Smooth muscle cell (in vitro differentiated cells): Measurements from ENCODE around the gene APOC3. TPM values are rescaled to one million over a fixed set of nuclear protein-coding genes. Genes with fewer than 3 reads are reported as not detected.

Experiments
- DNase-seq: peaks from one replicate; lab custom pipeline; 2025; ENCODE audit not compliant: unreplicated experiment; lab: John Stamatoyannopoulos, UW
- H2AFZ ChIP-seq: fragments of 200-600 bp; sonication (generic); 2 replicates; pipeline ENCODE4 v1.6.0; 2016; ENCODE audit warnings: antibody characterized with exemption, low read depth, mild to moderate bottlenecking
- H3F3A ChIP-seq: fragments of 200-600 bp; sonication (generic); 2 replicates; pipeline ENCODE4 v1.6.0; 2017; ENCODE audit warnings: antibody characterized with exemption, low read depth
- H3K27ac ChIP-seq: fragments of 200-600 bp; sonication (generic); 2 replicates; pipeline ENCODE4 v1.5.1; 2016; ENCODE audit warnings: low read depth, mild to moderate bottlenecking
- H3K27me3 ChIP-seq: fragments of 200-600 bp; sonication (generic); 2 replicates; pipeline ENCODE4 v1.6.1; 2016; ENCODE audit warnings: low read depth, mild to moderate bottlenecking
- H3K36me3 ChIP-seq: fragments of 200-600 bp; sonication (generic); 2 replicates; pipeline ENCODE4 v1.5.1; 2016; ENCODE audit warnings: low read depth
- H3K4me1 ChIP-seq: fragments of 200-600 bp; sonication (generic); 2 replicates; pipeline ENCODE4 v1.5.1; 2016; ENCODE audit warnings: low read depth
- H3K4me2 ChIP-seq: fragments of 200-600 bp; sonication (generic); 2 replicates; pipeline ENCODE4 v1.6.0; 2016; ENCODE audit warnings: mild to moderate bottlenecking
- H3K4me3 ChIP-seq: fragments of 200-600 bp; sonication (generic); 2 replicates; pipeline ENCODE4 v1.5.1; 2016; ENCODE audit warnings: mild to moderate bottlenecking
- H3K79me2 ChIP-seq: fragments of 200-600 bp; sonication (generic); 2 replicates; pipeline ENCODE4 v1.6.0; 2016; ENCODE audit warnings: low read depth, mild to moderate bottlenecking
- H3K9ac ChIP-seq: fragments of 200-600 bp; sonication (generic); 2 replicates; pipeline ENCODE4 v1.6.0; 2016; ENCODE audit warnings: low read depth
- H3K9me3 ChIP-seq: fragments of 200-600 bp; sonication (generic); replicated peaks from 2 replicates; pipeline ENCODE4 v1.5.1; 2016; ENCODE audit warnings: low read depth
- H4K20me1 ChIP-seq: fragments of 200-600 bp; sonication (generic); 2 replicates; pipeline ENCODE4 v1.6.0; 2016; ENCODE audit warnings: low read depth
- WGBS: methylation state at CpG from one replicate; pipeline ENCODE4 v1.1.7; 2016; ENCODE audit warnings: low lambda C conversion rate; 5-methylcytosine and 5-hydroxymethylcytosine counted together
- polyA plus RNA-seq: library from polyadenylated mRNA; unstranded; fragments of >200 nt; fragmentation: Nextera tagmentation; extraction: Ambion mirVana; gene quantifications from 2 replicates; pipeline ENCODE4 v1.2.1, GENCODE V29; 2016
- total RNA-seq: library from RNA; depleted of rRNA; stranded (reverse); fragments of >200 nt; gene quantifications from 2 replicates; pipeline ENCODE4 v1.2.3, GENCODE V29; 2014
- TF ChIP-seq, protein P1 (sequence below): fragments of 200-600 bp; sonication (generic); IDR thresholded peaks from 2 replicates; pipeline ENCODE4 v1.5.1; 2017; ENCODE audit warnings: borderline replicate concordance, mild to moderate bottlenecking, antibody characterized with exemption; ENCODE audit not compliant: insufficient read depth, poor library complexity, severe bottlenecking

Gene APOC3
- total and polyA plus RNA-seq, 2 experiments from 2014 or later, result 0.54 TPM; not detected in 1

DNA sequence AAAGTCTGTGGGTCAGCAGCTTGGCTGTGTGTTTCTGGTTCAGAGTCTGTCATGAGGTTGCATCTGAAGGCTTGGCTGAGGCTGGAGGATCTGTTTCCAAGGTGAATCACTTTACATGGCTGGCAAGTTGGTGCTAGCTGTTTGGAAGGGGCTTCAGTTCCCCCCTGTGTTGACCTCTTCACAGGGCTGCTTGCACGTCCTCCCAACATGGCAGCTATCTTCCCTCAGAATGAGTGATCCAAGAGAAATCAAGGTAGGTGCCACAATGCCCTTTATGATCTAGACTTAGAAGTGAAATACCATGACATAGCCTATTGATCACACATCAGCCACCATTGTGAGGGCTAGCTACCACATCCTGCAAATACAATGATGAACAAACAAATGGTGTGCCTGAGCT, 16.5 kb upstream of the APOC3 start:
- H3K4me2 ChIP-seq, result no peak overlapping the region
- no peaks in the 10 kb centered on the region for H3K27me3 ChIP-seq
- no peaks in the 10 kb centered on the region for H3F3A ChIP-seq
- WGBS, result 93% methylated on average over 1 of the region's 1 CpG
- H4K20me1 ChIP-seq, result no peaks in the 10 kb centered on the region
- H3K4me1 ChIP-seq, result no peaks in the 10 kb centered on the region
- no peak overlapping the region for H2AFZ ChIP-seq
- TF ChIP-seq, protein P1, sequence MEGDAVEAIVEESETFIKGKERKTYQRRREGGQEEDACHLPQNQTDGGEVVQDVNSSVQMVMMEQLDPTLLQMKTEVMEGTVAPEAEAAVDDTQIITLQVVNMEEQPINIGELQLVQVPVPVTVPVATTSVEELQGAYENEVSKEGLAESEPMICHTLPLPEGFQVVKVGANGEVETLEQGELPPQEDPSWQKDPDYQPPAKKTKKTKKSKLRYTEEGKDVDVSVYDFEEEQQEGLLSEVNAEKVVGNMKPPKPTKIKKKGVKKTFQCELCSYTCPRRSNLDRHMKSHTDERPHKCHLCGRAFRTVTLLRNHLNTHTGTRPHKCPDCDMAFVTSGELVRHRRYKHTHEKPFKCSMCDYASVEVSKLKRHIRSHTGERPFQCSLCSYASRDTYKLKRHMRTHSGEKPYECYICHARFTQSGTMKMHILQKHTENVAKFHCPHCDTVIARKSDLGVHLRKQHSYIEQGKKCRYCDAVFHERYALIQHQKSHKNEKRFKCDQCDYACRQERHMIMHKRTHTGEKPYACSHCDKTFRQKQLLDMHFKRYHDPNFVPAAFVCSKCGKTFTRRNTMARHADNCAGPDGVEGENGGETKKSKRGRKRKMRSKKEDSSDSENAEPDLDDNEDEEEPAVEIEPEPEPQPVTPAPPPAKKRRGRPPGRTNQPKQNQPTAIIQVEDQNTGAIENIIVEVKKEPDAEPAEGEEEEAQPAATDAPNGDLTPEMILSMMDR, result no peak
- no peak overlapping the region for H3K4me3 ChIP-seq
- H3K79me2 ChIP-seq, result no peaks in the 10 kb centered on the region
- no peak overlapping the region for H3K27ac ChIP-seq
- no peaks in the 10 kb centered on the region for H3K9me3 ChIP-seq
- no peaks in the 10 kb centered on the region for H3K36me3 ChIP-seq
- DNase-seq, result no peak
- H3K9ac ChIP-seq, result no peak overlapping the region

DNA sequence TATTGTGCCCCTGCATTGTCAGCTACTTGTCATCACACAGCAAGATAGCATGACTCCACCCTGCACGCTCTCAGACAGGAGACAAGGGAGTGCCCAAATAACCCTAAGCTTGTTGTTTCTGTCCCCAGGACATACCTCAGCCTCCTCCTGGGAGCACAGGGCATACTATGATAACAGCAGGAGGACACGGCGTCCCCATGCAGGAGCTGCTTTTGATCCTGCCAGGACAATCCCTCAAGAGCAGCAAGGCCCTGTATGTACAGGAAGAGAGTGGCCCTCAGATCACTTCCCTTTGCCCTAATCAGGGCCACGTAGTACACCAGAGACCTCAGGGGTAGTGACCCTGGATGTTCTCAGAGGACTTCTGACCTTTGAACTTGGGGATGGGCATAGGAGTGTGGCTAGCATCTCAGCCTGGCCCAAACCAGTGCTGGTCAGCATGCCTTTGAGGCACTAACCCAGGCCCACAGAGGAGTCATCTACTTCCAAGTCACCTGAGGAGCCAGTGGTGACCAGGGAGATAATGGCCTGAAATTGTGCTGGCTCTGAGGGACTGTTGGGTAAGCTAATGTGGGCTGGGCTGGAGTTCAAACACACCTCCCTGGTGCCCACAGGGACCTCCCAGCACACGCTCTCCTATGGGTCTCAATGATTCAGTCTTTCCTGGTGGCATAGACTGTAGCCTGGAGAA, 15.8 kb upstream of the APOC3 start:
- no peak overlapping the region for H3K27ac ChIP-seq
- H3K4me1 ChIP-seq, result no peaks in the 10 kb centered on the region
- H3K9me3 ChIP-seq, result no peaks in the 10 kb centered on the region
- no peak for DNase-seq
- H3K36me3 ChIP-seq, result no peaks in the 10 kb centered on the region
- H3K27me3 ChIP-seq, result no peaks in the 10 kb centered on the region
- no peak overlapping the region for H2AFZ ChIP-seq
- TF ChIP-seq, protein P1, result no peak
- H4K20me1 ChIP-seq, result no peaks in the 10 kb centered on the region
- H3K4me2 ChIP-seq, result no peak overlapping the region
- H3K9ac ChIP-seq, result no peak overlapping the region
- H3F3A ChIP-seq, result no peaks in the 10 kb centered on the region
- no peak overlapping the region for H3K4me3 ChIP-seq
- no peaks in the 10 kb centered on the region for H3K79me2 ChIP-seq
- WGBS, result 94% methylated on average over 5 of the region's 5 CpGs

DNA sequence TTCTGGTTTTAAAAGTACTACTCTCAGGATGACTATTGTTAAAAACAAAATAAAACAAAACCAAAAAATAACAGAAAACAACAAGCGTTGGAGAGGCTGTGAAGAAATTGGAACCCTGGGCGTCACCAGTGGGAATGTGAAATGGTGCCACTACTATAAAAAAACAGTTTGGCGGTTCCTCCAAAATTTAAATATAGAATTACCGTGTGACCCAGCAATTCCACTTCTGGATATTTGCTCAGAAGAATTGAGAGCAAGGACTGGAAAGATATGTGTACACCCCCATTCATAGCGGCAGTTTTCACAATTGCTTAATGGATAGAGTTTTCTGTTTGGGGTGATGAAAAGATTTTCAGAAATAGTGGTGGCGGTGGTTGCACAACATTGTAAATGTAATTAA, 15.2 kb upstream of the APOC3 start:
- Histone ChIP-seq H3K4me1 (no peaks in the 10 kb centered on the region), H3K9ac (no peak overlapping the region), H4K20me1 (no peaks in the 10 kb centered on the region), H3K27me3 (no peaks in the 10 kb centered on the region), H2AFZ (no peak overlapping the region), H3K9me3 (no peaks in the 10 kb centered on the region), H3K36me3 (no peaks in the 10 kb centered on the region), H3K27ac (no peak overlapping the region), H3K4me2 (no peak overlapping the region), H3F3A (no peaks in the 10 kb centered on the region), H3K79me2 (no peaks in the 10 kb centered on the region), H3K4me3 (no peak overlapping the region)
- DNase-seq, result no peak
- WGBS, result 85% methylated on average over 6 of the region's 6 CpGs
- TF ChIP-seq, protein P1, result no peak

DNA sequence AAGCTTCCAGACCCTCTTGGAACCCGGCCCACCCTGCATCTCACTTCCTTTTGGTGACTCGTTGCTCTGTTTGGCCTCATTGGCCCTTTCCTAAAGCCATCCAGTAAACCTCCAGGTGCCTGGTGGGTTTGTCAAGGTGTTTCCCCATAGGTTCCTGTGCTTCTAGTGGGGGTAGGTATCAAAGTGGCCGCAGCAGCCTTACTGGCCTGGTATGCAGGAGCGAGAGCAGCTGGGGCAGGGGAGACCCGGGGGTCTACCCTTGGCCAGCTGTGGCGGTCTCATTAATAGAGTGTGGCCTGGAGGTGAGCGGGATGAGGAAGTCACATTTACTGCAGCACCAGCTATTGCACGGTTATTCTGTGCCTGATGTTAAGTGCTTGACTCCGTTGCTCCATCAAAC, 10.7 kb upstream of the APOC3 start:
- no peaks in the 10 kb centered on the region for H4K20me1 ChIP-seq
- 90% methylated on average over 9 of the region's 9 CpGs for WGBS
- H3K4me1 ChIP-seq, result no peaks in the 10 kb centered on the region
- H3K9me3 ChIP-seq, result no peaks in the 10 kb centered on the region
- H3K27ac ChIP-seq, result no peak overlapping the region
- no peak overlapping the region for H3K4me2 ChIP-seq
- TF ChIP-seq, protein P1, result no peak
- no peak overlapping the region for H2AFZ ChIP-seq
- no peak for DNase-seq
- H3K27me3 ChIP-seq, result no peaks in the 10 kb centered on the region
- no peak overlapping the region for H3K9ac ChIP-seq
- no peaks in the 10 kb centered on the region for H3K36me3 ChIP-seq
- no peak overlapping the region for H3K4me3 ChIP-seq
- no peaks in the 10 kb centered on the region for H3F3A ChIP-seq
- H3K79me2 ChIP-seq, result no peaks in the 10 kb centered on the region
